HEK293T (cell line): Measurements from ENCODE around the gene ACVR1C.

Experiments used
- CTCF ChIA-PET: fragments of 350-600 bp; formaldehyde crosslinking; extraction: SDS; loops from one replicate; lab custom pipeline; 2021; ENCODE audit warnings: antibody characterized with exemption, inconsistent platforms; lab: Yijun Ruan, JAX
- POLR2A ChIA-PET: fragments of 350-600 bp; formaldehyde crosslinking; extraction: SDS; loops from one replicate; lab custom pipeline; 2020; ENCODE audit warnings: antibody characterized with exemption, inconsistent platforms; lab: Yijun Ruan, JAX
- DNase-seq: peaks from one replicate; pipeline ENCODE4 v3.0.0; 2012; ENCODE audit warnings: mixed read lengths; ENCODE audit errors: extremely low spot score
- ARNT ChIP-seq: fragments of 450-650 bp; IDR thresholded peaks from 2 replicates; pipeline ENCODE4 v1.6.1; 2017; ENCODE audit warnings: mild to moderate bottlenecking
- BHLHE40 ChIP-seq: fragments of 450-650 bp; IDR thresholded peaks from 2 replicates; pipeline ENCODE4 v1.6.1; 2016; ENCODE audit warnings: mild to moderate bottlenecking, moderate library complexity, borderline replicate concordance
- CTBP1 ChIP-seq: fragments of 450-650 bp; IDR thresholded peaks from 2 replicates; pipeline ENCODE4 v1.6.1; 2016; ENCODE audit warnings: borderline replicate concordance
- ELF4 ChIP-seq: fragments of 450-650 bp; IDR thresholded peaks from 2 replicates; pipeline ENCODE4 v1.6.1; 2017; ENCODE audit warnings: antibody characterized with exemption
- FOXA1 ChIP-seq: fragments of 450-650 bp; IDR thresholded peaks from 2 replicates; pipeline ENCODE4 v1.6.1; 2016; ENCODE audit warnings: mild to moderate bottlenecking
- FOXK2 ChIP-seq: fragments of 450-650 bp; IDR thresholded peaks from 2 replicates; pipeline ENCODE4 v1.6.1; 2016; ENCODE audit warnings: mild to moderate bottlenecking
- FOXM1 ChIP-seq: fragments of 450-650 bp; IDR thresholded peaks from 2 replicates; pipeline ENCODE4 v1.6.1; 2017; ENCODE audit warnings: mild to moderate bottlenecking, borderline replicate concordance
- HDGF ChIP-seq: fragments of 450-650 bp; IDR thresholded peaks from 2 replicates; pipeline ENCODE4 v1.6.1; 2017; ENCODE audit warnings: antibody characterized with exemption, borderline replicate concordance
- L3MBTL2 ChIP-seq: fragments of 450-650 bp; conservative IDR thresholded peaks from 2 replicates; pipeline ENCODE4 v1.6.1; 2016; ENCODE audit warnings: mild to moderate bottlenecking
- LEF1 ChIP-seq: fragments of 450-650 bp; IDR thresholded peaks from 2 replicates; pipeline ENCODE4 v1.6.1; 2017; ENCODE audit warnings: mild to moderate bottlenecking, borderline replicate concordance
- NFRKB ChIP-seq: fragments of 450-650 bp; IDR thresholded peaks from 2 replicates; pipeline ENCODE4 v1.6.1; 2016; ENCODE audit warnings: mild to moderate bottlenecking, moderate library complexity
- SP1 ChIP-seq: fragments of 450-650 bp; IDR thresholded peaks from 2 replicates; pipeline ENCODE4 v1.6.1; 2017
- SUZ12 ChIP-seq: fragments of 450-650 bp; IDR thresholded peaks from 2 replicates; pipeline ENCODE4 v1.6.1; 2016; ENCODE audit warnings: mild to moderate bottlenecking
- TARDBP ChIP-seq: fragments of 450-650 bp; IDR thresholded peaks from 2 replicates; pipeline ENCODE4 v1.6.1; 2016
- ZNF384 ChIP-seq: fragments of 450-650 bp; IDR thresholded peaks from 2 replicates; pipeline ENCODE4 v1.6.1; 2016
- TF ChIP-seq, protein P1 (sequence below): fragments of 450-650 bp; IDR thresholded peaks from 2 replicates; pipeline ENCODE4 v1.6.1; 2016

ACVR1C gene

GRCh38 chr2:157488877-157489276, 139.8 kb downstream of the ACVR1C start:
- TF ChIP-seq L3MBTL2, result no peak
- no peak for TF ChIP-seq FOXM1
- TF ChIP-seq CTBP1, result no peak
- TF ChIP-seq ELF4, result no peak
- no peak for TF ChIP-seq ZNF384
- no peak for TF ChIP-seq FOXK2
- TF ChIP-seq TARDBP, result no peak
- no peak for TF ChIP-seq HDGF
- ChIA-PET CTCF (interaction anchor here (0.6 to 1.1 kb wide), 4 partner anchors 13 to 153 kb away, joined by 3 read pairs; no protein-coding TSS in a partner anchor), POLR2A (no interaction called here)
- DNase-seq, result no peak

DNA sequence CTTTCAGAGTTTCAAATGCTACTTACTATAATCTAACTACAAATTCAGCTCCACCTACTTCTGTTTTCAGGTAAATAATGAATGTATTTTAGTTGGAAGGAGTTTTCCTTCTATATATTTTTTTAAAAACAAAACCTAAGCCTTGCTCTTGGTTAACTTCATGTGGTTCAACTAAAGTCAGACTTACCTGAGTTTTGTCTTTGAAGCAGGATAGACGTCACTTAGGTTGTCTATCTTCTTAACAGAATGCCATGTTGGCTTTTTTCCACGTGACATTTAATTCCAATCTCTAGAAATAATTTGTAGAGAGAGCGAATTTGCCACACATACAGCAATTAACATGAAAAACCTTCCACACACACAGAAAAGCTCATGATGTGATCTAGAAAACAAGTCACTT, 140.9 kb downstream of the ACVR1C start:
- TF ChIP-seq SUZ12, result no peak
- TF ChIP-seq FOXA1, result no peak
- TF ChIP-seq ZNF384, result no peak
- TF ChIP-seq SP1, result no peak
- no peak for TF ChIP-seq NFRKB
- TF ChIP-seq LEF1, result no peak
- TF ChIP-seq HDGF, result no peak
- TF ChIP-seq BHLHE40, result no peak
- no peak for TF ChIP-seq TARDBP
- CTCF ChIA-PET, result no interaction called here
- no peak for DNase-seq
- POLR2A ChIA-PET, result no interaction called here

DNA sequence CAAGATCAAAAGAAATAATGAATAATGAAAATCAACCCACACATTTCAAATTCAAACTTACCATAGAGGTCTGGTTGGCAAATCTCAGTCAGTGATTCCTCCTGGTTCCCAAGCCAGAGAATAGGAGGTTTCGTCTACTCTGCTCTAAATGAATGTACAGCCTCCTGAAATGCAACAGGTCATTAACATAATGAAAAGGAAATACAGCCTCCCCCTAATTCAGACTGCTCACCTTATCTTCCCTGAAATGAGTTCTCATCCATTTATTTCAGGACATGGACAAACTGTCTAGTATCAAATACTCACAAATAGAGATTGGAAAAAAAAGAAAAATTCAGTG, 141.4 kb downstream of the ACVR1C start:
- ChIA-PET POLR2A (no interaction called here), CTCF (no interaction called here)
- no peak for DNase-seq
- TF ChIP-seq ZNF384, result no peak
- TF ChIP-seq SUZ12, result no peak
- no peak for TF ChIP-seq L3MBTL2
- no peak for TF ChIP-seq CTBP1
- no peak for TF ChIP-seq LEF1
- TF ChIP-seq SP1, result no peak
- TF ChIP-seq FOXM1, result no peak
- no peak for TF ChIP-seq BHLHE40
- no peak for TF ChIP-seq FOXK2

GRCh38 chr2:157486596-157487270, 141.9 kb downstream of the ACVR1C start:
- no peak for TF ChIP-seq CTBP1
- TF ChIP-seq ZNF384, result no peak
- no peak for TF ChIP-seq FOXK2
- TF ChIP-seq ELF4, result no peak
- TF ChIP-seq L3MBTL2, result no peak
- no peak for TF ChIP-seq ARNT
- TF ChIP-seq FOXM1, result no peak
- no peak for TF ChIP-seq NFRKB
- TF ChIP-seq HDGF, result no peak
- TF ChIP-seq LEF1, result no peak
- no peak for TF ChIP-seq TARDBP
- no peak for TF ChIP-seq SUZ12
- TF ChIP-seq FOXA1, result no peak
- TF ChIP-seq, protein P1, sequence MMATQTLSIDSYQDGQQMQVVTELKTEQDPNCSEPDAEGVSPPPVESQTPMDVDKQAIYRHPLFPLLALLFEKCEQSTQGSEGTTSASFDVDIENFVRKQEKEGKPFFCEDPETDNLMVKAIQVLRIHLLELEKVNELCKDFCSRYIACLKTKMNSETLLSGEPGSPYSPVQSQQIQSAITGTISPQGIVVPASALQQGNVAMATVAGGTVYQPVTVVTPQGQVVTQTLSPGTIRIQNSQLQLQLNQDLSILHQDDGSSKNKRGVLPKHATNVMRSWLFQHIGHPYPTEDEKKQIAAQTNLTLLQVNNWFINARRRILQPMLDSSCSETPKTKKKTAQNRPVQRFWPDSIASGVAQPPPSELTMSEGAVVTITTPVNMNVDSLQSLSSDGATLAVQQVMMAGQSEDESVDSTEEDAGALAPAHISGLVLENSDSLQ, result no peak
- no peak for TF ChIP-seq BHLHE40
- no peak for TF ChIP-seq SP1
- ChIA-PET POLR2A (no interaction called here), CTCF (no interaction called here)
- DNase-seq, result no peak

- no peak for DNase-seq
- TF ChIP-seq CTBP1 (no peak), HDGF (no peak), L3MBTL2 (no peak), LEF1 (no peak), ELF4 (no peak), NFRKB (no peak)
- ChIA-PET POLR2A (no interaction called here), CTCF (no interaction called here)
These were observed 148.3 kb downstream of the ACVR1C start for GRCh38 chr2:157480182-157480961.

- no peak for DNase-seq
- ChIA-PET CTCF (no interaction called here), POLR2A (no interaction called here)
- no peak for TF ChIP-seq SP1
- TF ChIP-seq HDGF, result no peak
- TF ChIP-seq SUZ12, result no peak
- TF ChIP-seq NFRKB, result no peak
- no peak for TF ChIP-seq BHLHE40
- no peak for TF ChIP-seq ARNT
- TF ChIP-seq ELF4, result no peak
- TF ChIP-seq FOXM1, result no peak
- TF ChIP-seq FOXK2, result no peak
- no peak for TF ChIP-seq TARDBP
- no peak for TF ChIP-seq FOXA1
- no peak for TF ChIP-seq CTBP1
- no peak for TF ChIP-seq LEF1
- TF ChIP-seq, protein P1, result no peak
- TF ChIP-seq L3MBTL2, result no peak
- no peak for TF ChIP-seq ZNF384
These were observed 149.3 kb downstream of the ACVR1C start for GRCh38 chr2:157479081-157480027.
